Measurements from ENCODE around the gene YKT6.
A peak's percentile ranks its signal among the peaks of the same experiment; 100 is the strongest.

DNA sequence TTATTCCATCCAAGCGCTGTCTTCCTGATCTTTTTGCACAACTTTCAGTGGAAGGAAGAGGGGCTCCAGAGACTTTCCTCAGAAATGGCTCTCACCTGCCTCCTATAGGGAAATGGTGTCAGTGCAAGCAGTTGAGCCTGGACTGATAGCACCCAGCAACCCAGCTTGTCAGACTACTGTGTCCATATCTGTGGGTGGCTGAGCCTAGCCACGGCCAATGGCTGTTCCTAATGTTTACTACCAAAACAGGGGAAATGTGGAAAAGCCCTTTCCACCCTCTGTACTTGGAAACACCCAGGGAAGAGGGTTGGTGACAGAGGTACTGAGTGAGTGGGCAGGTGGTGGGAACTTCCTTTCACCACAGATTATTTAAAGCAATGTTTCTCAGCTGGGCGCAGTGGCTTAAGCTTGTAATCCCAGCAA is 4.3 kb upstream of the YKT6 start:
- TF ChIP-seq, protein P1, sequence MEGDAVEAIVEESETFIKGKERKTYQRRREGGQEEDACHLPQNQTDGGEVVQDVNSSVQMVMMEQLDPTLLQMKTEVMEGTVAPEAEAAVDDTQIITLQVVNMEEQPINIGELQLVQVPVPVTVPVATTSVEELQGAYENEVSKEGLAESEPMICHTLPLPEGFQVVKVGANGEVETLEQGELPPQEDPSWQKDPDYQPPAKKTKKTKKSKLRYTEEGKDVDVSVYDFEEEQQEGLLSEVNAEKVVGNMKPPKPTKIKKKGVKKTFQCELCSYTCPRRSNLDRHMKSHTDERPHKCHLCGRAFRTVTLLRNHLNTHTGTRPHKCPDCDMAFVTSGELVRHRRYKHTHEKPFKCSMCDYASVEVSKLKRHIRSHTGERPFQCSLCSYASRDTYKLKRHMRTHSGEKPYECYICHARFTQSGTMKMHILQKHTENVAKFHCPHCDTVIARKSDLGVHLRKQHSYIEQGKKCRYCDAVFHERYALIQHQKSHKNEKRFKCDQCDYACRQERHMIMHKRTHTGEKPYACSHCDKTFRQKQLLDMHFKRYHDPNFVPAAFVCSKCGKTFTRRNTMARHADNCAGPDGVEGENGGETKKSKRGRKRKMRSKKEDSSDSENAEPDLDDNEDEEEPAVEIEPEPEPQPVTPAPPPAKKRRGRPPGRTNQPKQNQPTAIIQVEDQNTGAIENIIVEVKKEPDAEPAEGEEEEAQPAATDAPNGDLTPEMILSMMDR (IDR thresholded peaks at IDR 0.05), result peak; percentile 41 to 60 (median 44)
- TF ChIP-seq POLR2A (IDR thresholded peaks at IDR 0.05), result no peak

Data from tibial nerve (tissue), 3 donors.